ENCODE results near the gene IL1RAPL2. TPM values are rescaled to one million over a fixed set of nuclear protein-coding genes. Genes with fewer than 3 reads are reported as not detected.

The IL1RAPL2 gene
- total and polyA plus RNA-seq, 2 of the 4 experiments (the other 2 are of a cell fraction), result 0.03 TPM; not detected in 1

- H2AK5ac ChIP-seq (ENCODE audit: low read depth, low read length), result no peak overlapping the region
- no peak overlapping the region for H3K56ac ChIP-seq (ENCODE audit: extremely low read depth, insufficient read depth, low read length)
- no peaks in the 10 kb centered on the region for H3K4me1 ChIP-seq (ENCODE audit: control insufficient read depth, insufficient read depth, low read length)
- H3K27ac ChIP-seq (ENCODE audit: insufficient read depth, low read length), result no peak overlapping the region
- dilution Hi-C loops (cut with HindIII; ENCODE audit: low sequenced_read_pairs, unreplicated experiment) (no loop called here), in situ Hi-C loops (cut with MboI; ENCODE audit: low sequenced_read_pairs) (no loop called here), intact Hi-C loops (cut with micrococcal nuclease) (no loop called here)
- no peak overlapping the region for H2AK9ac ChIP-seq (replicated peaks; ENCODE audit: low read depth, low read length, poor library complexity)
- H3K9me3 ChIP-seq (ENCODE audit: control insufficient read depth, insufficient read depth, low read length), result no peaks in the 10 kb centered on the region
- H2AFZ ChIP-seq (replicated peaks; ENCODE audit: low read length, poor library complexity), result no peak overlapping the region
- no peaks in the 10 kb centered on the region for H3K27me3 ChIP-seq (ENCODE audit: control insufficient read depth, insufficient read depth, low read length)
- no peak overlapping the region for H2BK5ac ChIP-seq (ENCODE audit: low read depth, low read length, poor library complexity, severe bottlenecking)
- no peak overlapping the region for H4K8ac ChIP-seq (ENCODE audit: low read depth in 2 of 2, low read length in 2 of 2)
- no peak overlapping the region for H3K4me3 ChIP-seq (ENCODE audit: insufficient read depth, low read depth, low read length)
- no peaks in the 10 kb centered on the region for H3K36me3 ChIP-seq (ENCODE audit: control insufficient read depth, insufficient read depth, low read length)
- no peak overlapping the region for H3K18ac ChIP-seq (ENCODE audit: low read depth, low read length)
- no peak overlapping the region for H3K9ac ChIP-seq (ENCODE audit: low read depth, low read length)
- H2BK20ac ChIP-seq (ENCODE audit: low read depth, low read length), result no peak overlapping the region
- no peaks in the 10 kb centered on the region for H3K9me1 ChIP-seq (ENCODE audit: insufficient read depth, low read length)
- no CpG with 5 or more reads among the region's 2 CpGs for WGBS, 2 experiments (ENCODE audit: extremely low coverage in 2 of 2, insufficient read length in 1 of 2)
- no peak overlapping the region for H3K4me2 ChIP-seq (ENCODE audit: low read depth, low read length)
- H3K14ac ChIP-seq (replicated peaks; ENCODE audit: low read depth, low read length), result no peak overlapping the region
- no peak overlapping the region for H4K91ac ChIP-seq (ENCODE audit: insufficient read depth, low read depth, low read length)
- no peak overlapping the region for H3K23ac ChIP-seq (ENCODE audit: low read depth, low read length)
- CTCF ChIA-PET, result interaction anchor here (1.3 kb wide), 1 partner anchor 38 kb away, joined by 5 read pairs; no protein-coding TSS in a partner anchor
- no peak for DNase-seq
- no TSS peak for BruUV-seq (replicated peaks)
- no peak for TF ChIP-seq MXI1 (IDR thresholded peaks at IDR 0.05; ENCODE audit: borderline replicate concordance, low read depth, low read length)
- no peak overlapping the region for H2BK15ac ChIP-seq (ENCODE audit: low read depth, low read length)
- no peak for ATAC-seq (ENCODE audit: low read depth)
- H2BK120ac ChIP-seq (ENCODE audit: low read depth, low read length), result no peak overlapping the region
- no peak overlapping the region for H4K5ac ChIP-seq (ENCODE audit: low read depth, low read length)
- no peak overlapping the region for H3K4ac ChIP-seq (ENCODE audit: low read depth, low read length)
- H3K79me1 ChIP-seq (ENCODE audit: low read depth in 1 of 2, low read length in 2 of 2), result no peaks in the 10 kb centered on the region
- no peaks in the 10 kb centered on the region for H4K20me1 ChIP-seq (ENCODE audit: insufficient read depth, low read length)
- POLR2A ChIA-PET (ENCODE audit: unreplicated experiment), result no interaction called here
These were observed 662.6 kb downstream of the IL1RAPL2 start for GRCh38 chrX:105228602-105229001.
